IPS-NIHi7 (cell line): ENCODE data around the gene GPNMB.
"Not testable (repeated sequence)": the region's sequence is repeated elsewhere in the genome, so short reads cannot be mapped to it uniquely, and the experiment has no call there.

Source experiments
- DNase-seq: peaks from one replicate; pipeline ENCODE4 v3.0.0; 2012; ENCODE audit warnings: mixed read lengths; ENCODE audit errors: extremely low spot score

The GPNMB gene

DNA sequence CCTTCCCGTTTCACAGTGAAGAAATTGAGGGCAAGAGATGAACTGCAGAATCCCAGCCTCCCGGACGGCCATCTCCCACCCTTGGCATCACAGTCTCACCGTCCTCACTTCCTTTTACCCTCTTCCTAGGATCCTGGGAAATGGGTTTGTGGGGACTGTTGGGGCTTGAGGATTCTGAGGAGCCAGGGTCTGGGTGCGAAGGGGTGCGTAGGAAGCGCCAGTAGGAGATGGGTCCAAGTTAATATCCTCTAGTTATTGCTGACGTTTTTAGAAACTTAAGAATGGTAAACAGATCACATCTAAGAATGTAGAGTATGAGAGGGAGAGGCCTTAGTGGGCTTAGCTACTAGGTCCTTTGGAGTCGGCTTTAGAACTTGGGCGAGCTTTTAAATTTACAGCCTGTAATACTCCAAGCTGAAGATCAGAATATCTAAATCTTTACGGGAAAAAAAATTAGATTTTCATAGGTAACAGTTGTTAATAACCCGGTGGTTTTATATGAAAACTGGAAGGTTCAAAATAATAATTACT, 53.3 kb downstream of the GPNMB start:
- DNase-seq, result no peak

DNA sequence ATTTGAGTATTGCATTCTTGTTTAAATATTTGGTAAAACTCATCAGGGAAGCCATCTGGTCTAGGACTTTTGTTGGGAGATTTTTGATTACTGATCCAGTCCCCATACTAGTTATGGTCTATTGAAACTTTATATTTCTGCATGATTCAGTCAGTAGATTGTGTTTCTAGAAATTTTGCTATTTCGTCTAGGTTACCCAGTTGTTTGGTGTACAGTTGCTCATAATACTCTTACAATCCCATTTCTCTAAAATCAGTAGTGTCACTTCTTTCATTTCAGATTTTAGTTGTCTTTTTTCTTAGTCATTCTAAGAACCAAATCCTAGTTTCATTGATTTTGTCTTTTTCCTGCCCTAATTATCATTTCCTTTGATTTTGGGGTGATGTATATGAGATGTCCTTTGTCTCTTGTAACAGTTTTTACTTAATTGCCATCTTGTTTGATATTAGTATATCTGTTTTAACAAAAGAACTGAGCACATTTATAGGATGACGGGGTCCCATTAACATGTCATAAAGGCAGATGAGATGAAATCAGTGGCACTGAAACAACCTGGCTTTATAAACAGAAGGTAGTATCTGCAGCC, 60.5 kb downstream of the GPNMB start:
- DNase-seq, result no peak

DNA sequence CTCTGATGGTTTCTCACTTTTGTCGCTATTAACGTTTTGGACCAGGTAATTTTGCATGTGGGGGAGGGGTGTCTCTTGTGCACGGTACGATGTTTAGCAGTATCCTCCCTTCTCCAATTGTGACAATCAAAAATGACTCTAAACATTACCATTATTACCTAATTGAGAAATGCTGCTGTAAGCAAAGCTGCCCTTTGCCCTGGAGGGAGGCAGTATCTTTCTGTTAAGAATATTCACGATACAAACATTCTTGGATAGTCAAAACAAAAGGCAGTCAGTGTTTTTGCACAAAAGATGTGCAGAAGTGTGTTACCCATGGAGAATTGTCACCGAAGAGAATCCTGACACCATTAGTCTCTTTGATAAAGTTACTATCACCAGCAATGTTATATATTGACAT, 62.2 kb downstream of the GPNMB start:
- no peak for DNase-seq

DNA sequence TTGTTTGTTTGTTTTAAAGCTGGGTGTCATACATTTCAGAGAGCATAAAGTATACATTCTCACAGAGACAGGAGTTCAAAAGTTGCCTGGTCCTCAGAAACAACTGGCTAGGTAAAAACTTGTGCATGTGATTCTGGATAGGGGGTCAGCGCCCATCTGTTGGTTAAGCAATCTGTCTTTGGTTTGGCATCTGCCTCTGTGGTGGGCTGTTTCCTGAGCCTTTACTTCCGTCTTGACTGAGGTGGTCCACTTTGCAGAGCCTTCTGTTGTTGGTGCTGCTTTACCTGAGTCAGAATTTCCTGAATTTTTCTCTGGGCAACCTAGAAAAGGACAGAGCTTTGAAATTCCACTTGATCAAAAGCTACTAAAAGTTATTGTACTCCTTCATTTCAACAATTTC, 65.6 kb downstream of the GPNMB start:
- DNase-seq, result not testable (repeated sequence)

DNA sequence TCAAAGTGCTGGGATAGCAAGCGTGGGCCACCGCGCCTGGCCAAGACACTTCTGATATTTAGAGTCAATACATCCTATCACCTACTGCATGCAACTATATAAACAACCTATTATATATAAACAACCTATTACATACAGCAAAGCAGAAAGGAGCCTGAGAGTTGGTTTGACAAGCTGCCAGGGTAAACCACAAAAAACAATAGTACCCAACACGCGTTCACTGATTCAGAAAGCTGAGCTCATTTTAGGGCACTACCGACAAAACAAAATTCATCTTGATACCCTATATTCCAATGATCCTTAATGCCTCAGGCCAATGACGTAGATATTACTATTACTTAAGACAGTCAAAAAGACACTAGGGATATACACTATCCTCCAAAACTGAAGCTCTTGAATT, 68.8 kb downstream of the GPNMB start:
- DNase-seq, result no peak
